IMR-90 (cell line): ENCODE data around the gene RCE1.

Experiments used
- CTCF ChIP-seq: conservative IDR thresholded peaks from 2 replicates; pipeline ENCODE4 v1.5.1; 2012; ENCODE audit warnings: mild to moderate bottlenecking, low read depth, low read length, improper control_type of control experiment
- POLR2A ChIP-seq: IDR thresholded peaks from 2 replicates; pipeline ENCODE4 v1.6.1; 2012; ENCODE audit warnings: mild to moderate bottlenecking, low read depth, low read length

GRCh38 chr11:66868082-66868725, 25.0 kb downstream of the RCE1 start:
- TF ChIP-seq CTCF: no peak
- TF ChIP-seq POLR2A: no peak
